Esophagus squamous epithelium (tissue), 5 donors: Measurements from ENCODE around the gene GATA5. TPM values are rescaled to one million over a fixed set of nuclear protein-coding genes. Genes with fewer than 3 reads are reported as not detected.
"Not testable (repeated sequence)": the region's sequence is repeated elsewhere in the genome, so short reads cannot be mapped to it uniquely, and the experiment has no call there.

Experiments used
- DNase-seq: peaks from one replicate; lab custom pipeline; 2025; lab: John Stamatoyannopoulos, UW
- H3K27ac ChIP-seq, 4 donors: fragments of 200-600 bp; sonication (generic); one replicate each; pipeline ENCODE4 v1.5.1; 2016 to 2019; ENCODE audit warnings: mild to moderate bottlenecking in 1 of 4
- H3K27me3 ChIP-seq, 4 donors: fragments of 200-600 bp; sonication (generic); 1 replicate in 3 of 4; 2 replicates in 1 of 4; pipeline versions ENCODE4 v1.5.1 to v1.6.0; 2017 to 2021; ENCODE audit warnings: antibody characterized with exemption in 1 of 4
- H3K36me3 ChIP-seq, 3 donors: fragments of 200-600 bp; sonication (generic); one replicate each; pipeline ENCODE4 v1.5.1; 2016 to 2019
- H3K4me1 ChIP-seq, 3 donors: fragments of 200-600 bp; sonication (generic); one replicate each; pipeline ENCODE4 v1.5.1; 2017 to 2019
- H3K4me3 ChIP-seq, 4 donors: fragments of 200-600 bp; sonication (generic); 1 replicate in 3 of 4; 2 replicates in 1 of 4; pipeline ENCODE4 v1.5.1; 2016 to 2019; ENCODE audit warnings: mild to moderate bottlenecking in 2 of 4, moderate library complexity in 1 of 4
- H3K9me3 ChIP-seq, 3 donors: fragments of 200-600 bp; sonication (generic); one replicate each; pipeline ENCODE4 v1.5.1; 2016 to 2019
- CTCF ChIP-seq, 6 experiments: fragments of 450-650 bp in 4 of 6; fragments of 200-600 bp in 2 of 6; sonication (generic) in 2 of 6; IDR thresholded peaks; one replicate each; pipeline ENCODE4 v1.5.1; 2016 to 2019; ENCODE audit warnings: antibody characterized with exemption in 6 of 6, mild to moderate bottlenecking in 4 of 6, moderate library complexity in 4 of 6
- POLR2A ChIP-seq, 4 donors: fragments of 450-650 bp; IDR thresholded peaks; one replicate each; pipeline ENCODE4 v1.6.1; 2017; ENCODE audit warnings: antibody characterized with exemption in 4 of 4, mild to moderate bottlenecking in 4 of 4, moderate library complexity in 3 of 4
- WGBS, 2 donors: methylation state at CpG; one replicate each; pipeline ENCODE4 v1.1.5; 2018; 5-methylcytosine and 5-hydroxymethylcytosine counted together
- intact Hi-C: fragments of 100-400 bp; cut with DNase I; formaldehyde crosslinking; loops from one replicate; pipeline ENCODE4 v1.15.0; 2022
- total RNA-seq, 4 donors: library from RNA; depleted of rRNA; stranded (reverse); fragments of >200 nt; gene quantifications; one replicate each; pipeline ENCODE4 v1.1.0, GENCODE V29; 2016
- donor health status: DM: yes; HTN: yes; CAD: no.

GATA5 gene
- total RNA-seq, 4 donors from 2014 or later, result 0.19 to 0.85 TPM; not detected in 2

DNA sequence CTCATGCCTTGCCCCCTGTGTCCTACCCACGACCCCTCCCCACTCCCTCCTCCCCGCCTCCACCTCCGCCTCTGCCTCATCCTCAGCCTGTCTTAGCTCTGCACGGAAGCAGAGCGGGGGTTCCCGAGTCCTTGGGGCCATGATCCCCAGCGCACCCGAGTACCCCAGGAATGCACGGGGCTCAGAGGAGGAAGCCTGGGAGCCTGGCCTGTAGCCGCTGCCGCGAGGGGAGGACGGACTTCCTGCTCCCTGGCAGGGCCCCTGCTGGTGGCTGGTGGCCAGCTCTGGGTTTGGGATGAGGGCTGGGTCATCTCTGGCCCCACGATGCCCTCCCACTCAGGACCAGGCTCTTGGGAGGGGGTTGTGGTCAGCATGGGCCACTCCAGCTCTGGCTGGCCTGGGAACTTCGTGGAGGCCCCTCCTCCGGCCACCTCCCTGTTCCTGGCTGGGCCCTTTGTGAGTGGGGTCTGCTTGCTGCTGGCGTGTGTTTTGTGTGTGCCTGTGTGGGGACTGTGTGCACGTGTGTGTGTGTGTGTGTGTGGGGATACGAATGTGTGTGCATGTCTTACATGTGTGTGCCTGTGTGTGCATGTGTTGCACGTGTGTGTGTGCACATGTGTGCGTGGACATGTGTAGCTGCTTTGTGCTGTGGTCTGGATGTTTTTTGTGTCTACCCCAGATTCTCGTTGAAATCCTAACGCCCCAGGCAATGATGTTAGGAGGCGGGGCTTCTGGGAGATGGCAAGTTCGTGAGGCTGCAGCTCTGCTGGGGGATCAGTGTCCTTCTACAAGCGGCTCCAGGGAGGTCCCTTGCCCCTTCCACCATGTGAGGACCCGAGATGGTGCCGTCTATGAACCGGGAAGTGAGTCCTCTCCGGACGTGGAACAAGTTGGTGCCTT, 47.1 kb downstream of the GATA5 start:
- peak overlapping the region in 2 of 4 donors; percentile 80 to 85 for H3K27ac ChIP-seq
- DNase-seq, result no peak
- 50 to 71% methylated on average over 2 to 7 of the region's 31 CpGs for WGBS, 2 donors

DNA sequence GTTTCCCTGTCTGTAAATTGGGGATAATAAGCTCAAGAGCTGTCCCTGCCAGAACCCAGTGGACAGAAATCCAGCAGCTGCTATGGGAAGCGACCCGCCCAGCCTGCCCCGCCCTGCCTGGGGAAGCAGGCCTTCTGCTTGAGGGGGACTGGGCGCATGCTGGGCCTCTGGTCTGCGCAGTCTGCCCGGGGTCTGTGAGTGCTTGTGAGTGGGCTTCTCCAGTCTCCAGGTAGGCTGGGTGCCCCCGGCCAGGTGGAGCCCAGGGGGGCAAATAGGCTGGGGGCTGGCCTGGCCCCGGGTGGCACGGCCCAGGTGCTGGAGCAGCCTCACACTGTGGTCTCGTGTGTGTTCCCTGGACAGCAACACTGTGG, 47.8 kb downstream of the GATA5 start:
- TF ChIP-seq POLR2A (IDR thresholded peaks at IDR 0.05), result no peak
- no peak for TF ChIP-seq CTCF (IDR thresholded peaks at IDR 0.05)
- no peaks in the 10 kb centered on the region for H3K36me3 ChIP-seq
- H3K27me3 ChIP-seq, result peaks cover 0 to 68% (median 0%) of the 10 kb centered on the region in 4 donors
- no peaks in the 10 kb centered on the region for H3K9me3 ChIP-seq
- intact Hi-C loops, result no loop called here
- H3K27ac ChIP-seq, result peak overlapping the region; percentile 72 to 85 (median 78)
- H3K4me3 ChIP-seq, result peak overlapping the region in 1 of 4 donors; percentile 50
- peaks cover 6 to 41% (median 12%) of the 10 kb centered on the region in 3 donors for H3K4me1 ChIP-seq
- DNase-seq, result no peak
- 60% methylated on average over 1 of the region's 10 CpGs; no CpG with 5 or more reads in 1 of the 2 donors for WGBS, 2 donors

More for the DNA sequence above, 47.1 kb downstream of the GATA5 start:
- Histone ChIP-seq H3K4me3 (no peak overlapping the region), H3K4me1 (peaks cover 6 to 44% (median 12%) of the 10 kb centered on the region in 3 donors), H3K9me3 (no peaks in the 10 kb centered on the region), H3K27me3 (peaks cover 0 to 61% (median 0%) of the 10 kb centered on the region in 4 donors), H3K36me3 (no peaks in the 10 kb centered on the region)
- no peak for TF ChIP-seq CTCF (IDR thresholded peaks at IDR 0.05)
- no peak for TF ChIP-seq POLR2A (IDR thresholded peaks at IDR 0.05)
- intact Hi-C loops, result no loop called here

DNA sequence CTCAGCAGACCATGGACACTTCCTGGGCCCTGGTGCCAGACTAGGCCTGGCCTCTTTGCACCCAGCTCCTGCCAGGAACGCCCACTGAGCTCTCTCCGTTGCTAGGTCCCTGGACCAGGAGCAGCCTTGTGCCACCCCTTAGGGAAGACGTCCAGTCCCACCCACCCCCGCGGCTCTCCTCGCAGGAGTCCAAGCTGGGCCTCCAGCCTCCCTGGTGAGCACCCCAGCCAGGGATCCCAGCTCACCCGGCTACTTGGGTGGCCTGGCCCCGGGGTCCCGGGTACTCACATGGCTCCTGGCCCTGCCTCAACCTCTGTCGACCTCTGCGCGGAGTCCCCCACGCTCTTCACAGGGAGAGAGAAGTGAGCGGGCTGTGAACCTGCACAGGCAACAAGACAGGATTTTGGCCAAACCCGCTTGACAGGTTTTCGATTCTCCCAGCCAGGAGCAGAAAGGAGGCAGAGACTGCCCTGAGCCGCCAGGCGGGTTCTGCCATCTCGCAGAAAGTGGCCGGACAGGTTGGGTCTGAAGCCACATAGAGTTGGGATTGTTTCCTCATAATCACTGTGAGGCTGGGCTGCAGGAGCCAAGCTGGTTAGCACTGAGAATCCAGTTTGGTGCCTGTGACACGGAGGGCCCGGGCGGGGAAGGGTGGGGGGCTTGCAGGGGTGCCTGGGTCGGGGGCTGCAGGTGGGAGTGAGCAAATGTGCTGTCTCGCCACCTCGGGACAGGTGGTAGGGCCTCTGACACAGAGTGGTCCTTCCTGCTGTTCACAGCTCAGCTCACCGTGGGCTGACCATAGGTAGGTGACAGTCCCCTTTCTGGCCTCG, 48.4 kb downstream of the GATA5 start, which contains the start of gene RBBP8NL:
Gene RBBP8NL (minus strand): TSS at position 368 of the 830 bp plus-strand sequence. CDS start 7,892 bp downstream, outside the sequence.
- TF ChIP-seq CTCF (IDR thresholded peaks at IDR 0.05) (peak in 3 of 6 experiments; percentile 24 to 55 (median 46)), POLR2A (IDR thresholded peaks at IDR 0.05) (peak in 1 of 4 donors; percentile 11)
- no peak for DNase-seq
- intact Hi-C loops, result no loop called here
- H3K27me3 ChIP-seq, result peaks cover 0 to 72% (median 0%) of the 10 kb centered on the region in 4 donors
- H3K27ac ChIP-seq, result peak within 1 kb of the TSS; percentile 72 to 85 (median 78)
- H3K4me1 ChIP-seq, result peaks cover 6 to 41% (median 12%) of the 10 kb centered on the region in 3 donors
- peak within 1 kb of the TSS; percentile 34 to 61 (median 50) for H3K4me3 ChIP-seq
- H3K9me3 ChIP-seq, result no peaks in the 10 kb centered on the region
- H3K36me3 ChIP-seq, result no peaks in the 10 kb centered on the region
- 28 to 51% methylated on average over 4 to 8 of the region's 28 CpGs for WGBS, 2 donors

- peak overlapping the region; percentile 72 to 85 (median 78) for H3K27ac ChIP-seq
- TF ChIP-seq POLR2A (IDR thresholded peaks at IDR 0.05), result no peak
- TF ChIP-seq CTCF (IDR thresholded peaks at IDR 0.05), result no peak
- intact Hi-C loops, result no loop called here
- no peaks in the 10 kb centered on the region for H3K9me3 ChIP-seq
- H3K36me3 ChIP-seq, result no peaks in the 10 kb centered on the region
- 44 to 53% methylated on average over 5 to 20 of the region's 22 CpGs for WGBS, 2 donors
- DNase-seq, result no peak
- peaks cover 0 to 72% (median 0%) of the 10 kb centered on the region in 4 donors for H3K27me3 ChIP-seq
- peak overlapping the region; percentile 34 to 61 (median 50) for H3K4me3 ChIP-seq
- H3K4me1 ChIP-seq, result peaks cover 6 to 41% (median 12%) of the 10 kb centered on the region in 3 donors
Measured at GRCh38 chr20:62426699-62427131, 49.1 kb downstream of the GATA5 start.

GRCh38 chr20:62426059-62426348, 49.8 kb downstream of the GATA5 start:
- intact Hi-C loops, H3K4me3 ChIP-seq, H3K36me3 ChIP-seq, H3K9me3 ChIP-seq, DNase-seq, H3K27ac ChIP-seq: not testable (repeated sequence)
- Histone ChIP-seq H3K27me3 (peaks cover 0 to 71% (median 0%) of the 10 kb centered on the region in 4 donors), H3K4me1 (peaks cover 6 to 41% (median 12%) of the 10 kb centered on the region in 3 donors)
- WGBS, 2 donors, result 68 to 89% methylated on average over 4 of the region's 4 CpGs
